ENCODE measurements around the gene SLC12A2. TPM values are rescaled to one million over a fixed set of nuclear protein-coding genes. Genes with fewer than 3 reads are reported as not detected.

SLC12A2 gene
- total and polyA plus RNA-seq, 2 donors from 2014 or later: 3.8 to 21.0 TPM

DNA sequence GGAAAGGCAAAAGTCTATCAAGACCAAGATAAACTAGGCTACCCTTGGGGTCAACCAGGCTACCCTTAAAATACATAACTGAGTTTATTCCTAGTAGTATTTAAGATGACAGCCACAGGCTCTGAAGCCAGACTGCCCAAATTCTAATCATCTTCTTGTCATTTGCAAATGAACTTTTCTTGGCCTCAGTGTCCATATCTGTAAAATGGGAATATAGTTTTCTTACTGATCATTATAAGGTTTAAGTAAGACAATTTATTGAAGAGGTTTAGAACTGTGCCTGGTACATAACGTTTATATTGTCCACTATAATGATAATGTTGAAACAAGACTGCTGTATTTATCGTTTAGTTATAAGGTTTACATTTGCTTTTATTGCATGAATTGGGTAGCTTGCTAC, 112.5 kb downstream of the SLC12A2 start:
- no peaks in the 10 kb centered on the region for H3K27me3 ChIP-seq (ENCODE audit: control insufficient read depth, insufficient read depth, low read length)
- FAIRE-seq: no peak
- no peaks in the 10 kb centered on the region for H3K36me3 ChIP-seq (ENCODE audit: control insufficient read depth in 2 of 3, insufficient read depth in 3 of 3, low read length in 3 of 3)
- H3K9me3 ChIP-seq (ENCODE audit: control insufficient read depth in 2 of 3, insufficient read depth in 1 of 3, low read length in 3 of 3): no peaks in the 10 kb centered on the region
- DNase-seq: no peak
- peaks cover 0 to 2% (median 0%) of the 10 kb centered on the region in 3 donors for H3K4me1 ChIP-seq (ENCODE audit: control insufficient read depth in 2 of 3, insufficient read depth in 2 of 3, low read depth in 1 of 3, low read length in 3 of 3)
- no peak overlapping the region for H3K9ac ChIP-seq (ENCODE audit: low read length in 3 of 3)
- no peak overlapping the region for H3K27ac ChIP-seq (ENCODE audit: low read depth in 2 of 2, low read length in 2 of 2)
- no peak overlapping the region for H3K4me3 ChIP-seq (ENCODE audit: low read length in 3 of 3)
- TF ChIP-seq, protein P1, sequence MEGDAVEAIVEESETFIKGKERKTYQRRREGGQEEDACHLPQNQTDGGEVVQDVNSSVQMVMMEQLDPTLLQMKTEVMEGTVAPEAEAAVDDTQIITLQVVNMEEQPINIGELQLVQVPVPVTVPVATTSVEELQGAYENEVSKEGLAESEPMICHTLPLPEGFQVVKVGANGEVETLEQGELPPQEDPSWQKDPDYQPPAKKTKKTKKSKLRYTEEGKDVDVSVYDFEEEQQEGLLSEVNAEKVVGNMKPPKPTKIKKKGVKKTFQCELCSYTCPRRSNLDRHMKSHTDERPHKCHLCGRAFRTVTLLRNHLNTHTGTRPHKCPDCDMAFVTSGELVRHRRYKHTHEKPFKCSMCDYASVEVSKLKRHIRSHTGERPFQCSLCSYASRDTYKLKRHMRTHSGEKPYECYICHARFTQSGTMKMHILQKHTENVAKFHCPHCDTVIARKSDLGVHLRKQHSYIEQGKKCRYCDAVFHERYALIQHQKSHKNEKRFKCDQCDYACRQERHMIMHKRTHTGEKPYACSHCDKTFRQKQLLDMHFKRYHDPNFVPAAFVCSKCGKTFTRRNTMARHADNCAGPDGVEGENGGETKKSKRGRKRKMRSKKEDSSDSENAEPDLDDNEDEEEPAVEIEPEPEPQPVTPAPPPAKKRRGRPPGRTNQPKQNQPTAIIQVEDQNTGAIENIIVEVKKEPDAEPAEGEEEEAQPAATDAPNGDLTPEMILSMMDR (IDR thresholded peaks at IDR 0.05; ENCODE audit: borderline replicate concordance, extremely low read depth, insufficient read depth): no peak
- intact Hi-C loops (cut with DNase I): no loop called here

DNA sequence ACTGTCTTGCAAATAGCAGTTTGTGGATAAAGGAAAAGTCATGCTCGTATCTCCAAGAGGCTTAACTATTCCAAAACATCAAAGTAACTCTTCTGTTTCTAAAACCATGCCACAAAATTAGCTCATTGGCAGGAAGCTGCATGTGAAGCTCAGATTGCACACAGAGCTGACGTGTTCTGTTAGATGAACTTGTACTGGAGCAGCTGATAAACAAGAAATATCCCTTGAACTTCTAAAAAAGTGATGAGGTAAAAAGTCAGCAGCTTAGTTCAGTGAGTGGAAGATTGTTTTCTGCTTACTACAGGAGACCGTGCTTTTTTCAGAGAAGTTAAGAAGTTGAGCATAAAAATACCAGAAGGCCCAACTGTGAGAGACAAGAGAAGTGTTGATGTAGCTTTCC, 113.2 kb downstream of the SLC12A2 start:
- no peak for FAIRE-seq
- H3K4me3 ChIP-seq (ENCODE audit: low read length in 3 of 3): no peak overlapping the region
- intact Hi-C loops (cut with DNase I): no loop called here
- TF ChIP-seq, protein P1 (IDR thresholded peaks at IDR 0.05; ENCODE audit: borderline replicate concordance, extremely low read depth, insufficient read depth): no peak
- H3K36me3 ChIP-seq (ENCODE audit: control insufficient read depth in 2 of 3, insufficient read depth in 3 of 3, low read length in 3 of 3): no peaks in the 10 kb centered on the region
- no peaks in the 10 kb centered on the region for H3K27me3 ChIP-seq (ENCODE audit: control insufficient read depth, insufficient read depth, low read length)
- peaks cover 0 to 4% (median 2%) of the 10 kb centered on the region in 3 donors for H3K4me1 ChIP-seq (ENCODE audit: control insufficient read depth in 2 of 3, insufficient read depth in 2 of 3, low read depth in 1 of 3, low read length in 3 of 3)
- no peak for DNase-seq
- H3K27ac ChIP-seq (ENCODE audit: low read depth in 2 of 2, low read length in 2 of 2): no peak overlapping the region
- H3K9me3 ChIP-seq (ENCODE audit: control insufficient read depth in 2 of 3, insufficient read depth in 1 of 3, low read length in 3 of 3): no peaks in the 10 kb centered on the region
- no peak overlapping the region for H3K9ac ChIP-seq (ENCODE audit: low read length in 3 of 3)

DNA sequence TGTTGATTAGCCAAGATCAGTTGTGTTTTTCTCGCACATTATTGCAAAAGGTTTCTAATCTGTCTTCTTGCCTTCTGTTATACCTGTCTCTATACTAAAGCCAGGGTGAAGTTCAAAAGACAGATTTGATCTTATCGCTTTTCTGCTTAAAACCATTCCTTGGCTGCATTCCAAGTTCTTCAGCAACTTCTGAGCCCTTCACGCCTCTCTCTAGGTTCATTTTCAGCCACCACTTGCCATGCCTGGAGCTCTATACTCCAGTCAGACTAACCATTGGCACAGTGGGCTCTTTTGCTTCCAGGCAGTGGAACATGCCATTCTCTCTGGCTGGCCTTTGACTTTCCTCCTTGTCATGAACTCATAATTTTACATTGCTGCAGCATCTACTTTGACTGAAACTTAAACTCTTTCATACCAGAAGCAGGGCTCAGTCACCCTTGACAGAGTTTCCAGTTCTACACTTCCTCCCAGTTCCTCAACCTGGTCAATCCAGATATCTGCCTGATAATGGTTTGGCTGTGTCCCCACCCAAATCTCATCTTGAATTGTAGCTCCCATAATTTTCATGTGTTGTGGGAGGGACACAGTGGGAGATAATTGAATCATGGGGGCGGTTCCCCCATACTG, 114.4 kb downstream of the SLC12A2 start:
- Histone ChIP-seq H3K27me3 (ENCODE audit: control insufficient read depth, insufficient read depth, low read length) (no peaks in the 10 kb centered on the region), H3K36me3 (ENCODE audit: control insufficient read depth in 2 of 3, insufficient read depth in 3 of 3, low read length in 3 of 3) (no peaks in the 10 kb centered on the region), H3K9ac (ENCODE audit: low read length in 3 of 3) (no peak overlapping the region), H3K27ac (ENCODE audit: low read depth in 2 of 2, low read length in 2 of 2) (no peak overlapping the region), H3K4me1 (ENCODE audit: control insufficient read depth in 2 of 3, insufficient read depth in 2 of 3, low read depth in 1 of 3, low read length in 3 of 3) (peaks cover 0 to 4% (median 2%) of the 10 kb centered on the region in 3 donors), H3K9me3 (ENCODE audit: control insufficient read depth in 2 of 3, insufficient read depth in 1 of 3, low read length in 3 of 3) (no peaks in the 10 kb centered on the region), H3K4me3 (ENCODE audit: low read length in 3 of 3) (no peak overlapping the region)
- DNase-seq (no peak), FAIRE-seq (no peak)
- intact Hi-C loops (cut with DNase I): no loop called here
- TF ChIP-seq, protein P1 (IDR thresholded peaks at IDR 0.05; ENCODE audit: borderline replicate concordance, extremely low read depth, insufficient read depth): no peak

DNA sequence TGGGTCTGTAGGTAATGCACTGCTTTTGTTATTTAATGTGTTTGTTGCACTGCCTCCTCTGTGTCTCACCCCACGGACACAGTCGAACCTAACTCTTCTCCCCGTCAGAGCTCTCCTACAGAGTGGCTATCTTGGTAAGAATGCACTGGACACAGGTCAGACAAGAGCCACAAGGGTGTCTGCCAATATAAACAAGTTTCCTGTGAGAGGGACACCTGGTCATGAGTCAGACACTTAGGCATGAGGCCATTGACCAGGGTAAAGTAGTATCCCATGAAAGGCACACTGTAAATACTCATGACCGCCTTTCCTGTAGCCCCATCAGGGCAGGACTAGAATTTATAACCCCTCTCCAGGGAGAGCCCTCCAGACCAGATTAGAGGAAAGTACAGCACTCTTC, 115.5 kb downstream of the SLC12A2 start:
- DNase-seq (no peak), FAIRE-seq (no peak)
- TF ChIP-seq, protein P1 (IDR thresholded peaks at IDR 0.05; ENCODE audit: borderline replicate concordance, extremely low read depth, insufficient read depth): no peak
- Histone ChIP-seq H3K9ac (ENCODE audit: low read length in 3 of 3) (no peak overlapping the region), H3K4me3 (ENCODE audit: low read length in 3 of 3) (no peak overlapping the region), H3K36me3 (ENCODE audit: control insufficient read depth in 2 of 3, insufficient read depth in 3 of 3, low read length in 3 of 3) (no peaks in the 10 kb centered on the region), H3K4me1 (ENCODE audit: control insufficient read depth in 2 of 3, insufficient read depth in 2 of 3, low read depth in 1 of 3, low read length in 3 of 3) (peaks cover 0 to 4% (median 2%) of the 10 kb centered on the region in 3 donors), H3K27ac (ENCODE audit: low read depth in 2 of 2, low read length in 2 of 2) (no peak overlapping the region), H3K27me3 (ENCODE audit: control insufficient read depth, insufficient read depth, low read length) (no peaks in the 10 kb centered on the region), H3K9me3 (ENCODE audit: control insufficient read depth in 2 of 3, insufficient read depth in 1 of 3, low read length in 3 of 3) (no peaks in the 10 kb centered on the region)
- intact Hi-C loops (cut with DNase I): no loop called here

Data from kidney (tissue), 14 donors.